ENCODE measurements around the gene SORCS3.

The SORCS3 gene

GRCh38 chr10:105274556-105275070, 633.5 kb downstream of the SORCS3 start:
- TF ChIP-seq, protein P1, sequence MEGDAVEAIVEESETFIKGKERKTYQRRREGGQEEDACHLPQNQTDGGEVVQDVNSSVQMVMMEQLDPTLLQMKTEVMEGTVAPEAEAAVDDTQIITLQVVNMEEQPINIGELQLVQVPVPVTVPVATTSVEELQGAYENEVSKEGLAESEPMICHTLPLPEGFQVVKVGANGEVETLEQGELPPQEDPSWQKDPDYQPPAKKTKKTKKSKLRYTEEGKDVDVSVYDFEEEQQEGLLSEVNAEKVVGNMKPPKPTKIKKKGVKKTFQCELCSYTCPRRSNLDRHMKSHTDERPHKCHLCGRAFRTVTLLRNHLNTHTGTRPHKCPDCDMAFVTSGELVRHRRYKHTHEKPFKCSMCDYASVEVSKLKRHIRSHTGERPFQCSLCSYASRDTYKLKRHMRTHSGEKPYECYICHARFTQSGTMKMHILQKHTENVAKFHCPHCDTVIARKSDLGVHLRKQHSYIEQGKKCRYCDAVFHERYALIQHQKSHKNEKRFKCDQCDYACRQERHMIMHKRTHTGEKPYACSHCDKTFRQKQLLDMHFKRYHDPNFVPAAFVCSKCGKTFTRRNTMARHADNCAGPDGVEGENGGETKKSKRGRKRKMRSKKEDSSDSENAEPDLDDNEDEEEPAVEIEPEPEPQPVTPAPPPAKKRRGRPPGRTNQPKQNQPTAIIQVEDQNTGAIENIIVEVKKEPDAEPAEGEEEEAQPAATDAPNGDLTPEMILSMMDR (IDR thresholded peaks at IDR 0.05) = no peak
- no peaks in the 10 kb centered on the region for H3K9me3 Mint-ChIP-seq
- no peaks in the 10 kb centered on the region for H3K36me3 Mint-ChIP-seq (ENCODE audit: low read depth)
- H3K27me3 Mint-ChIP-seq (ENCODE audit: low read depth, poor library complexity) = peaks cover 11% of the 10 kb centered on the region
- no peak overlapping the region for H3K4me3 Mint-ChIP-seq
- no peak overlapping the region for H3K27ac Mint-ChIP-seq
- H3K4me1 Mint-ChIP-seq = no peaks in the 10 kb centered on the region
- no peak for DNase-seq

DNA sequence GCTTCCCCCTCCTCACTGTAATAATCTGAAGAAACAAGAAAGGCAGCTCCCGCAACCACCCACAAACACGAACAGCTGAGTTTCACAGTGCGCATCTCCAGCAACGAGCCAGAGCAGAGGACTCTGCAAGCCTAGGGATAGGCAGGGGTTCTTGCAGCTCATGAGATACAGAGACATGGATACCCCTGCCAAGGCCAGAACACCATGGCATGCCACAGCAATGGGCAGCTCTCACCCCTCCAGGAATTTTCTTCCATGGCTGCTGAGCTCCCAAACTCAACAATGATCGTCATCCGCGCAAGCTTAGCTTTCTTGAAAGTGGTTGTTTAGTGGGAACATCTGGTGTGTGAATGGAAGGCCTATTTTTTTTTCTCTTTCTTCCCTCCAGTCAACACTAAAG, 637.3 kb downstream of the SORCS3 start:
- Mint-ChIP-seq H3K4me1 (no peaks in the 10 kb centered on the region), H3K27ac (no peak overlapping the region), H3K9me3 (no peaks in the 10 kb centered on the region), H3K36me3 (ENCODE audit: low read depth) (no peaks in the 10 kb centered on the region), H3K27me3 (ENCODE audit: low read depth, poor library complexity) (peaks cover 16% of the 10 kb centered on the region), H3K4me3 (no peak overlapping the region)
- DNase-seq = no peak
- TF ChIP-seq, protein P1 (IDR thresholded peaks at IDR 0.05) = no peak

DNA sequence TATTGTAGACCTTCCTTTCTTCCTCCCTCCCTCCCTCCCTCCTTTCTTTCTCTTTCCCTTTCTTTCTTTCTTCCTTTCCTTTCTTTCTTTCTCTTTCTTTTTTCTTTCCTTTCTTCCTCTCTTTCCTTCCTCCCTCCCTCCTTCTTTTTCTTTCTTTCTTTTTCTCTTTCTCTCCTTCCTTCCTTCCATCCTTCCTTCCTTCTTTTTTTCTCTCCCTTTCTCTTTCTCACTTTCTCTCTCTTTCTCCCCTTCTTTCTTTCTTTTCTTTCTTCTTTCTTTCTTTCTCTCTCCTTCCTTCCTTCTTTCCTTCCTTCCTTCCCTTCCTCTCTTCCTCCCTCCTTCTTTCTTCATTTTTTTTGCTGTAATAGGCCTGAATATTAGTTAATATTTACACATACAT, 638.0 kb downstream of the SORCS3 start:
- no peak for DNase-seq
- Mint-ChIP-seq H3K27ac (no peak overlapping the region), H3K27me3 (ENCODE audit: low read depth, poor library complexity) (peaks cover 12% of the 10 kb centered on the region), H3K4me3 (no peak overlapping the region), H3K36me3 (ENCODE audit: low read depth) (no peaks in the 10 kb centered on the region), H3K9me3 (no peaks in the 10 kb centered on the region), H3K4me1 (no peaks in the 10 kb centered on the region)
- TF ChIP-seq, protein P1 (IDR thresholded peaks at IDR 0.05) = no peak

GRCh38 chr10:105280895-105281294, 639.8 kb downstream of the SORCS3 start:
- TF ChIP-seq, protein P1 (IDR thresholded peaks at IDR 0.05) = no peak
- no peaks in the 10 kb centered on the region for H3K36me3 Mint-ChIP-seq (ENCODE audit: low read depth)
- no peaks in the 10 kb centered on the region for H3K4me1 Mint-ChIP-seq
- peaks cover 8% of the 10 kb centered on the region for H3K27me3 Mint-ChIP-seq (ENCODE audit: low read depth, poor library complexity)
- H3K9me3 Mint-ChIP-seq = no peaks in the 10 kb centered on the region
- DNase-seq = no peak
- no peak overlapping the region for H3K27ac Mint-ChIP-seq
- no peak overlapping the region for H3K4me3 Mint-ChIP-seq

- H3K36me3 Mint-ChIP-seq (ENCODE audit: low read depth) = no peaks in the 10 kb centered on the region
- no peaks in the 10 kb centered on the region for H3K9me3 Mint-ChIP-seq
- no peak for DNase-seq
- H3K27me3 Mint-ChIP-seq (ENCODE audit: low read depth, poor library complexity) = peaks cover 8% of the 10 kb centered on the region
- H3K4me1 Mint-ChIP-seq = no peaks in the 10 kb centered on the region
- TF ChIP-seq, protein P1 (IDR thresholded peaks at IDR 0.05) = no peak
- peak overlapping the region; percentile 75 for H3K27ac Mint-ChIP-seq
- H3K4me3 Mint-ChIP-seq = no peak overlapping the region
Measured at GRCh38 chr10:105284476-105285215, 643.6 kb downstream of the SORCS3 start.

DNA sequence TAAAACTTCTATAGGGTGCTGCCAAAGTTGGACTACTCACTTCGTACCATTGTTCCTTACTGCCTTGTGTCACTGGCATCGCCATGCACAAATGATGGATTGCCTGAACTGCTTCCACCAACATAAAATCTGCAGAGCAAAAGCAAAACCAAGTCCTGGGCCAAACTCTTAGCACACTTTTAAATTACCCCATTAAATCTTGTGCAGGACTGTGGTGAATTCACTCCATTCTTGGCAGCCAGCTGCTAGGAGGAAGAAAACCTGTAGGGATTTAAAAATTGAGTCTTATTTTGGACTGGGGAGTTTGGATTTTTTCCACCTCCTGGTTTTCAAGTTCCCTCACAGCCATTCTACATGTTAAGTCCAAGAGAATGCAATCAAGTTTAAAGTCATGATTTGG, 646.9 kb downstream of the SORCS3 start:
- no peaks in the 10 kb centered on the region for H3K4me1 Mint-ChIP-seq
- H3K27ac Mint-ChIP-seq = no peak overlapping the region
- no peaks in the 10 kb centered on the region for H3K9me3 Mint-ChIP-seq
- TF ChIP-seq, protein P1 (IDR thresholded peaks at IDR 0.05) = no peak
- H3K4me3 Mint-ChIP-seq = no peak overlapping the region
- peaks cover 3% of the 10 kb centered on the region for H3K27me3 Mint-ChIP-seq (ENCODE audit: low read depth, poor library complexity)
- DNase-seq = no peak
- H3K36me3 Mint-ChIP-seq (ENCODE audit: low read depth) = no peaks in the 10 kb centered on the region
